GM08714 (cell line): ENCODE data around the gene PCNX4.

ENCODE experiments used
- H3K4me3 ChIP-seq: fragments of 200-500 bp; sonication (Bioruptor generic); 2 replicates; pipeline ENCODE4 v1.5.1; 2014; ENCODE audit warnings: mild to moderate bottlenecking, low read length, inconsistent platforms
- ZNF274 ChIP-seq: IDR thresholded peaks from 2 replicates; pipeline ENCODE4 v1.6.1; 2012; ENCODE audit warnings: mild to moderate bottlenecking, low read depth, low read length

Gene PCNX4

GRCh38 chr14:60217713-60218112, 126.0 kb downstream of the PCNX4 start:
- no peak for TF ChIP-seq ZNF274
- no peak overlapping the region for H3K4me3 ChIP-seq
